ENCODE results near the gene EDEM2.
A peak's percentile ranks its signal among the peaks of the same experiment; 100 is the strongest.

EDEM2 gene

DNA sequence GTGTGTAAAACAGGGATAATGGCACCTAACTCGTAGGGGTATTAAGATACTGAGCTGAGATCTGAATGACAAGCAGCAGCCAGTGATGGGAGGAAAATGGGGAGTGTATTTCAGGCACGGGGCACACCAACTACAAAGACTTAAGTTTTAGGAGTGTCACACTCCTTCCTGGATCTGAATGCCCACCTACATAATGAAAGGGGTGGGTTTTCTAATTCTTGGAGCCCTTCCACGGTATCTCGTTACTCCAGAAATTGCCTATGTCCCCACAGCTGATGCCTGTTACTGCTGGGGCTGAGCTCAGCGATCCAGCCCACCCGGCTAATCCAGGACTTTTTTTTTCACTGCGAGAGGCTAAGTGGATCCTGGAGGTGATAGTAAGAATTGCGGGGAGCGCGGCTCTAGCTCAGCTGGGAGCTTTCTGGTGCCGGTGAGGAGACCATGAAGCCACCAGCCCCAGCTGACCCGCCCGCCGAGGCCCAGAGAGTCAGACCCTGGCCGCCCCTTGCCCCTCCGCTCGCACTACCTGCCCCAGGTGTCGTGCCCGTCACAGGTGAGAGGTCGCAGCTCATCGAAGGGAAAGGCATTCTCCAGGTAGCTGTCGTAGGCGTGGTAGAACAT is 727 bp downstream of the EDEM2 start:
- H3K4me3 ChIP-seq (ENCODE audit: low read depth, low read length) = peak overlapping the region; percentile 63
- TF ChIP-seq, protein P1, sequence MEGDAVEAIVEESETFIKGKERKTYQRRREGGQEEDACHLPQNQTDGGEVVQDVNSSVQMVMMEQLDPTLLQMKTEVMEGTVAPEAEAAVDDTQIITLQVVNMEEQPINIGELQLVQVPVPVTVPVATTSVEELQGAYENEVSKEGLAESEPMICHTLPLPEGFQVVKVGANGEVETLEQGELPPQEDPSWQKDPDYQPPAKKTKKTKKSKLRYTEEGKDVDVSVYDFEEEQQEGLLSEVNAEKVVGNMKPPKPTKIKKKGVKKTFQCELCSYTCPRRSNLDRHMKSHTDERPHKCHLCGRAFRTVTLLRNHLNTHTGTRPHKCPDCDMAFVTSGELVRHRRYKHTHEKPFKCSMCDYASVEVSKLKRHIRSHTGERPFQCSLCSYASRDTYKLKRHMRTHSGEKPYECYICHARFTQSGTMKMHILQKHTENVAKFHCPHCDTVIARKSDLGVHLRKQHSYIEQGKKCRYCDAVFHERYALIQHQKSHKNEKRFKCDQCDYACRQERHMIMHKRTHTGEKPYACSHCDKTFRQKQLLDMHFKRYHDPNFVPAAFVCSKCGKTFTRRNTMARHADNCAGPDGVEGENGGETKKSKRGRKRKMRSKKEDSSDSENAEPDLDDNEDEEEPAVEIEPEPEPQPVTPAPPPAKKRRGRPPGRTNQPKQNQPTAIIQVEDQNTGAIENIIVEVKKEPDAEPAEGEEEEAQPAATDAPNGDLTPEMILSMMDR (IDR thresholded peaks at IDR 0.05; ENCODE audit: borderline replicate concordance, insufficient read depth, low read depth, low read length) = no peak

DNA sequence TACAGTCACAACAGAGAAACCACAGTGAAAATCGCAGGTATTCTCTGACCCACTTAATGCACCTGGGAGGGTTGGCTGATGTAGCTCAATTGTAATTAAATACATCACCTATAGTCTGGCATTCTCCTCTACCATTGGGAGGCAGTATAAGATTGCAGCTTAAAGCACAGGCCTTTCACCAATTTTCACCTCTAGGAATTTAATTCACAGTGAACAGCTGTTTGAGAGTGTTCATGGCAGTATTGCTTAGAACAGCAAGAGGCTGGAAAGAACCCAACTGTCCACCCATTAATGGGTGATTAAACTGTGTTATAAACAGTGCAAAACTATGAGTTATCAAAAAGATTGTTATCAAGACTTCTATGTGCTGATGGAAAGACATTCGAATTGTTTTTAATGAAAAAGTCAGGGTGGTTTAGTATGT is 2.0 kb downstream of the EDEM2 start:
- H3K4me3 ChIP-seq (ENCODE audit: low read depth, low read length) = no peak overlapping the region

DNA sequence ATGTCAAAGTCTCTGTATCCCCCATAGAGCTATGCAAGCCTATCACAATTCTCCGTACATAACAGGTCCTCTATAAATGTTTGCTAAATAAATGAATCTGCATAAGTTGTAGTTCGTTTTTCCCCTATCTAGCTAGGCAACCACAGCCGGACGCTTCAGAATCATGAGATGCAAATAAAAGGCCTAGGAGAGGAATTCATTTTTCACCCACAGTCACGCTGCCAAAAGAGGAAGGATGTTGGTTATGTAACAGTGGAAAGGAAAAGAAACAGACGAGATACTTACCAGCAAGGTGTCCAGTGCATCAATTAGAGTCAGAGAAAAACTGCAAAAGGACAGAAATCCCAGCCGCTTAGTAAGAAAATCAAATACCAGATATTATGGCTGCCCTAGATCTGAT is 2.4 kb downstream of the EDEM2 start:
- H3K4me3 ChIP-seq (ENCODE audit: low read depth, low read length) = no peak overlapping the region
- TF ChIP-seq, protein P1 (IDR thresholded peaks at IDR 0.05; ENCODE audit: borderline replicate concordance, insufficient read depth, low read depth, low read length) = no peak

More for the DNA sequence above, 2.0 kb downstream of the EDEM2 start:
- TF ChIP-seq, protein P1 (IDR thresholded peaks at IDR 0.05; ENCODE audit: borderline replicate concordance, insufficient read depth, low read depth, low read length) = peak; percentile 63

DNA sequence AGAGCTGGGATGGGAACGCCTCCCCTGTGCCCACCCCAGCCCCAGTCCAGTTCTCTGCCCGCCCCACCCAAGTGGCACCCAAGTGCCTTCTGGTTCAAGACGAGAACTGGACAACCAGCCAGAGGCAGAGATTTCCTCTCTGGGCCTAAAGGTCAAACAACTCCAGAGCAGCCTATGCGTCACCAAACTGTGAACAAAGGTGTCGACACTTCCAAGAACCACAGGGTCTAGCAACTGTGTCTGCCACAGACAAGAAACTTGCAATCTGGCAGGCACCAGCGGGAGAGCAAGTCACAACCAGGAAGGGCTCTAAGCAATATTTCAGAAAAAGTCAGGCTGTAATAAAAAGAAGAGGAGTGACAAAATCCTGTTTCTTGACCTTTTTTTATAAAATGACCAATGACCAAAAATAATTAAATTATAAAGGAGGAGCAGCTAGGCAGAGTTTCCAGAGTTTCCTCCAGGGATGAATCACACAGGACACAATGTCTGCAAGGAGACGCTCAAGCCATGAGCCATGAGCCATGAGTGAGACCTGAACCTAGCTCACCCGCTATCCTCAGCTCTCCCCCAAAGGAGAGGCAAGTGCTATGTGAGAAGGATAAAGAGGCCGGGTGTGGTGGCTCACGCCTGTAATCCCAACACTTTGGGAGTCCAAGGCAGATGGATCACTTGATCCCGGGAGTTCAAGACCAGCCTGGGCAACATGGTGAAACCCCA is 11.1 kb downstream of the EDEM2 start:
- TF ChIP-seq, protein P1 (IDR thresholded peaks at IDR 0.05; ENCODE audit: borderline replicate concordance, insufficient read depth, low read depth, low read length) = no peak

DNA sequence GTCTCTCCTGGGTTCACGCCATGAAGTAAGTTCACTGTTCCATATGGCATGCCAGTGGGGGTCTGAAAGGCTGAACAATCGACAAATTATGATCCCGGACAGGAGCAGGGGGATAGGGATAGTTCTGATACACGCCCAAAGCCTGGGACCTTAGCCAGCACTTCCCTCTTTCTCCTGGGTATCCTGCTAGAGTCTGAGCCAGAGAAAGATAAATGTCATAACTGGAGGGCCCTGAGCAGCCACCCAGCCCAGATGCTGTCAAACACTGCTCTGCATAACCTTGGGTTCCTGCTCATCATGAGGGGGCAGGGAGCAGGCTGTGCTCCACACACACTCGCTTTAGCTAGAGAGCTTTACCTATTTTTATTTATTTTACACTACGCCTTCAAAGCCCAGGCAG is 12.3 kb downstream of the EDEM2 start:
- TF ChIP-seq, protein P1 (IDR thresholded peaks at IDR 0.05; ENCODE audit: borderline replicate concordance, insufficient read depth, low read depth, low read length) = no peak

More for the DNA sequence above, 11.1 kb downstream of the EDEM2 start:
- no peak overlapping the region for H3K4me3 ChIP-seq (ENCODE audit: low read depth, low read length)

DNA sequence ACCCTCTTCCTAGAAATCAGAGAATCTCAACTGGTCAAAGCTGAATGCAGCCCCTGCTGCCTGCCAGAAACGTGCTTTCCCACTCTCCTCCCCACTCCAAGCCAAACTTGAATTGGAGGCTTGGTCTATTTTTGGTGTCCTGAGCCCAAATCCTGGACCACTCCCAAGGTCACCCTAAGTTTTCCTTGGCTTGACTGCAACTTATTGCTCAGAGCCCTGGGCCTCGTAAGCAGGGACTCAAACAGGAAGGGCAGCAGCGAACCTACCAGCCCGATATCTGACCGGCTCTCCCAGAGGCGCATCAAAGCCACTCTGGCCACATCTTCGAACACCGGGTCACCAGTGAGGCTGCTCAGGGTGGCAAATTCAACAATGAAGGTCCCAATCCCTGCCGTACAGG is 12.7 kb downstream of the EDEM2 start:
- H3K4me3 ChIP-seq (ENCODE audit: low read depth, low read length) = no peak overlapping the region
- TF ChIP-seq, protein P1 (IDR thresholded peaks at IDR 0.05; ENCODE audit: borderline replicate concordance, insufficient read depth, low read depth, low read length) = no peak

More for the DNA sequence above, 12.3 kb downstream of the EDEM2 start:
- H3K4me3 ChIP-seq (ENCODE audit: low read depth, low read length) = no peak overlapping the region

DNA sequence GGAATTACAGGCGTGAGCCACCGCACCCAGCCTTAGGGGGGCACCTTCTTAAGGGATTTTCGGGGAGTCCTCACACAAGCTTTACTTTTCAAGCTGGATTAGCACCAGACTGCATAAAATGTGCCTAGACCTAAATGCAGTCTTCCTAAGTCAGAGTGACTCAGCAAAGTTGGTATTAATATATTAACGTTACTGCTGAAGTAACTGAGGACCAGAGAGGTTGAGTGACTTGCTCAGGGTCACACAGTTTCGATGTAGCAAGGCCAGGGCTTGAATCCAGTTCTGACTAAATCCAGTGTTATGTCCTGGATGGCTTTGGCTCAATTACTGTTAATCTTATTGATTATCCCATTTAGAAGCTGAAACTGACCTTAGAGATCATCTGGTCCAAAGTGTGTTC is 13.4 kb downstream of the EDEM2 start:
- no peak overlapping the region for H3K4me3 ChIP-seq (ENCODE audit: low read depth, low read length)

More for the DNA sequence above, 13.4 kb downstream of the EDEM2 start:
- TF ChIP-seq, protein P1 (IDR thresholded peaks at IDR 0.05; ENCODE audit: borderline replicate concordance, insufficient read depth, low read depth, low read length) = no peak

Data from GM12875 (cell line).